ENCODE measurements around the gene LSM4. TPM values are rescaled to one million over a fixed set of nuclear protein-coding genes. Genes with fewer than 3 reads are reported as not detected.
A peak's percentile ranks its signal among the peaks of the same experiment; 100 is the strongest.

LSM4 gene
- total RNA-seq, 1 experiment from 2014 or later, result 403 TPM

DNA sequence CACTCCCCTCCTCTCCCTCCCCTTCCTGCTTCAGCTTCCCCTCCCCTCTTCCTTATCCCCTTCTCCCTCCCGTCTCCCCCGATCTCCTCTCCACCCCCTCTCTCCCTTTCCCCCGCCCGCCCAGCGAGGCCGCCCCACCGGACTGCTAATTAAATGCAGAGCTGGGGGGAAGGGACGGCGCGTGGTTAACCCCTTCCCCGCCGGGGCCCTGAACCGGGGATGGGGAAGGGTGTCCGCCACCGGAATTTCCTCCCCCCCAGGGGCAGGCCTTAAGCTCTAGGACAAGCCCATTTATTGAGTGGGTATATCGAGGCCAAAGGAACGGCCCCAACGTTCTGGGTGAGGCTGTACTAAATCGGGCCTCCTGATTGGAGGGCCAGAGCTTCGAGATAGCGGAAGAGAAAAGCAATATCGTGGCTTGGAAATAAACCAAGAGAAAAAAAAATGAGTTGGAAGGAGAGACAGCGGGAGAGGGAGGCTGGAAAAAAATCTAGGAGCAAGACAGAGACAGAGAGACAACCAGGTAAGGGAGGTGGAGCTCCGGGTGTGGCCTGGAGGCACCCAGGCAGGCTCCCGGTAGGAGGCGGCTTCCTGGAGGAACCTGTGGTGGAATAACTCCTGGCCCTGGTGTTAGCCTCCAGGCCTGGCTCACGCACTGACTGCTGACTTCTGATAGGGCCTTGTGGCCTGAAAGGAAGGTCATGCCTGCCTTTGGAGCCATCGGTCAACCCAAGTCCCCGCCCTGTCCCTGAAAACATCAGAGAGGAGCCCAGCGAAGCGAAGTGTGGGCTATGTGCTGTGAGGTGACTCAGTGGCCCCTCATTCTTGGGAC is 29.9 kb downstream of the LSM4 start:
- peak; percentile 60 for DNase-seq (ENCODE audit: low spot score)

GRCh38 chr19:18292462-18292809 is 30.4 kb downstream of the LSM4 start:
- no peak for DNase-seq (ENCODE audit: low spot score)

- peak; percentile 58 for DNase-seq (ENCODE audit: low spot score)
Observed at GRCh38 chr19:18291590-18292461, 31.1 kb downstream of the LSM4 start.

- no peak for DNase-seq (ENCODE audit: low spot score)
Observed at GRCh38 chr19:18291019-18291524, 31.8 kb downstream of the LSM4 start.

GRCh38 chr19:18290302-18291018 is 32.4 kb downstream of the LSM4 start:
- no peak for DNase-seq (ENCODE audit: low spot score)

GRCh38 chr19:18289471-18290301 is 33.2 kb downstream of the LSM4 start:
- no peak for DNase-seq (ENCODE audit: low spot score)

DNA sequence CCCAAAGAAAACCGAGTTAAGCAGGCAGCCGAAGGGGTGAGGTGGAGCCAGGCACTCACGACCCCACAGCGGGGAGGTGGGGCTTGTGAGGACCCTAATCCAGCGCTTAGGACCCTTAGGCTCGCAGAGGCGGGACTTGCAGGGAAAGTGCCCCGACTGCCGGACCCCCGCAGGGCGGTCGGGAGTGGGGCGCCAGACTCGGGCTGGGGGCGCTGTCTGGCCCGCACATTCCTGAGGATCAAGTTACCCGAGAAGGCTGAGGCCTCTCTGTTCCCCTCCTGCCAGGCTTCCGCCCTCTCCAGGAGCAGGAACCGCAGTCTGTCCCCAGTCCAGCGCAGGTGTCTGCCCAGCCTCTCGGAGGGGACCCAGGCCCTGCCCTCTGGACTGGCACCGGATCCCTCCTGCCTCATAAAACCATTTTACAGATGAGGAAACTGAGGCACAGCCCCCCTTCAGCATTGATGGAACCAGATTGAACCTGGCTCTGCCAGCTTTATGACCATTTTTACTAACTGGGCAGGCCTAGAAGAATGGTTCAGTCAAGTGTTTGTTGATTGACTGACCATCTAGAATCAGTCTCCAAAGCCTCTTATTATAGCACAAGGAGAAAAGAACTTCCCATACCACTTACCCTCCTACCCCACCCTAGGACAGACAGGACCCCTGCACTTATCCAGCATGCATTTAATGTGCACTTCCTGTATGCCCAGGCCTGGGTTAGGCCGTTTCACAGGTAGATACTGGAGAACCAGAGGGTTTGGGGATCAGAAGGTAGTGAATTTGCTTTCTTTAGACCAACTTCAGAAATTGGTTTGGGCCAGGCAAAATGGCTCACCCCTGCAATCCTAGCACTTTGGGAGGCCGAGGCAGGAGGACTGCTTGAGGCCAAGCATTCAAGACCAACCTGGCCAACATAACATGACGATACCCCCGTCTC is 34.8 kb downstream of the LSM4 start:
- no peak for DNase-seq (ENCODE audit: low spot score)

GRCh38 chr19:18286973-18287635 is 35.8 kb downstream of the LSM4 start:
- no peak for DNase-seq (ENCODE audit: low spot score)

DNA sequence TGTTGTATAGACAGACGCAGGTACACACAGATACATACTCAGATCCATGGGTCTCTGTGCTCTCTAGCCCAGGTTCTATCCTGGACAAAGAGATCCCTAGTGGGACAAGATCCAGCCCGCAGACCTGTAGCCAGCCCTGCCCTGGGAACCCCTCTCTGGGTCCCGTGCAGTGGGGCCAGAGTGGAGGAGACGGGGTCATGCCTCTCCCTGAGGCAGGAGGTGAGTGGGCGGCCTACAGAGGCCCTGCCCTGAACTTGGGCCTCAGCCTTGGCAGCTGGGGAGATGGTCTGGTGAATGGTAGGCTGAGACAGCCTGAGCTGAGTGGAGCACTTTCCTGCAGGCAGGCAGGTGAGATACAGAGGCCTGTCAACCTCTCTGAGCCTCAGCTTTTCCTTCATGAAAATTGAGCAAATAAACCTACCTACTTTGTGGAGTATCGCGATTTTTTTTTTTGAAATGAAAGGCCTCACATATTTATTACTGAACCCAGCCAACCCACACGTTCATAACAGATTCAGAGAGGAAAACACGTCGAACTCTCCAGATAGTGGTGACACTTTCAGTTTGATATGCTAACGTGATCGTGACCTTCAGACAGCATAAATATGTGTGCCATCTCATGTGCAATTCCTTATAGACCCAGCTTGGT is 38.0 kb downstream of the LSM4 start:
- no peak for DNase-seq (ENCODE audit: low spot score)

- DNase-seq (ENCODE audit: low spot score), result no peak
Observed at GRCh38 chr19:18283338-18283737, 39.5 kb downstream of the LSM4 start.

DNA sequence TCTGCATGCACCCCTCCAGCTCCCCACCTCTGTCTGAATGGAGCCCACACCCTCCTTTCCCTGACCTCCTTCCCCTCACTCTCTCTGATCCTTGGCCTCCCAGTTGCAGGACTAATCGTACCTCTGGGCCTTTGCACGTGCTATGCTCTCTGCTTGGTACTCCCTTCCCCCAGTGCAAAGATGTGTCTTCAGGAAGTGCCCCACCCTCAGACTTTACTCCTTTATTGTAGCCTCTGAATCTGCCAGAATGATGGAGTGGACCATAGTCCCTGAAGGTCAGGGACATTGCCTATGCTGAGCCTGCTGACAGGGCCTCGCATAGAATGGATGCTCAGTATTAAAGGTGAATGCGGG is 40.1 kb downstream of the LSM4 start:
- no peak for DNase-seq (ENCODE audit: low spot score)

DNA sequence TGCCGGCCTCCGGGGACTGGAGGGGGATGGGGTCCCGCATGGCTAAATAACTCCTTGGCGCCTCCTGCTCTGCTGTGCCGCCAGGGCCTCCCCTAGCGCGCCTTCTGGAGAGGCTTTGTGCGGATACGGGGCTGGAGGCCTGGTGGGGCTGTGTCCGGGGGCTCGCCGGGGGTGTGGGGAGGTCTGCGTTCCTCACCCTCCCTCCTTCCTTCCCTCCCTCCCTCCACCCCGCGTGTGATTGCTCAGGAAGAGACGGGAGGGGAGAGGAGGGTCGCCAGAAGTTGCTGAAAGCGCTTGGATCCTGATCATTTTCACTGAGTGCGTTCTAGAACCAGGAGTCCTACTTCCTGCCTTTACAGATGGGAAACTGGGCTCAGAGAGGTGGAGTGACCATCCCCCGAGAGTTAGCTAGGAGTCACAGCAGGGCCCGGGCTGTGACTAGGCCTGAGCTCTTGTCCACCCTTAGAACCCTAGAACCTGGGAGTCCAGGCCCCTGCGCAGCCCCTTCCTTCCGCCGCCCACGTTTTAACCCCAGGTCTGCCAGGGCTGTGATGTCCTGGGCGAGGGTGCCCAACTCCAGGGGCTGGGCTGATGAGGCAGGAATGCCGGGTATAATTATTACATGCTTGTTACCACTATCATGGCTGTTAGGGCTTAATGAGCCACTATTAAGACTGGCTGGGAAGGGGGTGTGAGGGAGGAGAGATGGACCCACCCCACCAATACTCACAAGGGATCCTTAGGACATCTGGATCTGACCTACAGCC is 40.7 kb downstream of the LSM4 start:
- peak; percentile 71 for DNase-seq (ENCODE audit: low spot score)

DNA sequence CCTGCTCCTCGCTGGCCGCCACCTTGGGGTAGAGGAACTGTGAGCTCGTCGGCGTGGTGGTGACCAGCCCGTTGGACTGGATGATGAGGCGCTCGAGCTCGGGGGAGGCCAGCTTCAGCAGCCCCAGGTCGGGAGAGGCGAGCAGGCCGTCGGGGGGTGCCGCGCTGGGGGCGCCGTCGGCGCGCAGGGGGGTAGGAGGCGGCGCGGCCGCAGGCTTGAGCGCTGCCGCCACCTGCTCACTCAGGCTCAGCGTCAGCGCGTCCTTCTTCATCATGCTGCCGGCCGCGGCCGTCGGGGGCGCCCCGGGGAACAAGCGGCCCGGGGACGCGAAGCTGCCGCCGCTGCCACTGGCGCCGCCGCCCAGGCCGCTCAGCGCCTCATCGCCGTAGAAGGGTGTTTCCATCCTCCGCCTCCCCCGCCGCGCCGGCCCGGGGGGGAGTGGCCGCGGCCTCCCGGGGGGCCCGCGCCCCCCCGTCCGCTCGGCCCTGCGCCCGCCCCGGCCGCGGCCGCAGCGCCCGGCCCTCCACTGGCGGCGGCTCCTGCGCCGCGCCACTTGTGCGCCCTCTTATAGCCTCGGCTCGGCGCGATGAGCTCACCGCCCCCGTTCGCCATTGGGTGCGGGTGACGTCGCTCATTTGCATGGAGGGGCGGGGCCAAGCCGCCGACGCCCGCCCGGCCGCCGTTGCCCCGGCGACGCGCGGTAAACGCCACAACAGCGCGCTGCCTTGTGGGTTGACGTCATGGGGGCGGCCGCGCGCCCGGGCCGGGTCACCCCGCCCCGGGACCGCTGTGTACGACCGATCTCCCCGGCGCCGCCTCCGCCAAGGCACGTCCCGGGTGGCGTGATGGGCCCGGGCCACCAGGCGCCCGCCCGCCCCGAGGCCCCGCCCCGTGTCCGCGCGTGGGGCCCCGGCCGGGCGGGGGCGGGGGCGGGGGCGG is 41.5 kb downstream of the LSM4 start, which contains the start of gene JUND:
JUND (minus strand) TSS at position 541 of the 939 bp plus-strand sequence; CDS start at position 403, 138 bp downstream.
- peak; percentile 92 for DNase-seq (ENCODE audit: low spot score)

- DNase-seq (ENCODE audit: low spot score), result peak; percentile 74
Observed at GRCh38 chr19:18280247-18281081, 42.4 kb downstream of the LSM4 start.

- peak; percentile 90 for DNase-seq (ENCODE audit: low spot score)
Observed at GRCh38 chr19:18279516-18280246, 43.2 kb downstream of the LSM4 start.

GRCh38 chr19:18279266-18279515 is 43.7 kb downstream of the LSM4 start:
- no peak for DNase-seq (ENCODE audit: low spot score)

All from A172 (cell line).